Muscle layer of colon (tissue), 2 donors: ENCODE data around the gene SPATC1L.

Experiments
- H3K27ac ChIP-seq: one replicate; pipeline ENCODE4 v1.7.0; 2013; ENCODE audit warnings: low read depth, mild to moderate bottlenecking, low read length, moderate library complexity
- H3K27me3 ChIP-seq, 2 donors: one replicate each; pipeline ENCODE4 v1.7.0; 2013; ENCODE audit warnings: low read length in 2 of 2, mild to moderate bottlenecking in 2 of 2; ENCODE audit not compliant: insufficient read depth in 2 of 2, control insufficient read depth in 1 of 2
- H3K36me3 ChIP-seq: one replicate; pipeline ENCODE4 v1.7.0; 2013; ENCODE audit warnings: mild to moderate bottlenecking, low read length; ENCODE audit not compliant: insufficient read depth
- H3K4me1 ChIP-seq: one replicate; pipeline ENCODE4 v1.7.0; 2013; ENCODE audit warnings: mild to moderate bottlenecking, low read length; ENCODE audit not compliant: insufficient read depth
- H3K4me3 ChIP-seq, 2 donors: one replicate each; pipeline ENCODE4 v1.7.0; 2013; ENCODE audit warnings: low read length in 2 of 2, low read depth in 1 of 2, mild to moderate bottlenecking in 1 of 2, moderate library complexity in 1 of 2
- H3K9ac ChIP-seq: one replicate; pipeline ENCODE4 v1.7.0; 2013; ENCODE audit warnings: low read length
- H3K9me3 ChIP-seq: one replicate; pipeline ENCODE4 v1.7.0; 2013; ENCODE audit warnings: mild to moderate bottlenecking, low read length
- donor health status: abdominal sarcoma.
- donor health status: Adenocarcinoma of cecum.

SPATC1L gene

GRCh38 chr21:46121286-46122221 lies 62.7 kb downstream of the SPATC1L start:
- Histone ChIP-seq H3K4me1 (no peaks in the 10 kb centered on the region), H3K36me3 (peaks cover 95% of the 10 kb centered on the region), H3K9me3 (no peaks in the 10 kb centered on the region), H3K9ac (no peak overlapping the region), H3K4me3 (no peak overlapping the region), H3K27ac (no peak overlapping the region), H3K27me3 (no peaks in the 10 kb centered on the region)

- Histone ChIP-seq H3K4me1 (no peaks in the 10 kb centered on the region), H3K27ac (peak overlapping the region; percentile 34), H3K9me3 (no peaks in the 10 kb centered on the region), H3K9ac (no peak overlapping the region), H3K27me3 (no peaks in the 10 kb centered on the region), H3K4me3 (no peak overlapping the region), H3K36me3 (peaks cover 99% of the 10 kb centered on the region)
Measured at GRCh38 chr21:46120301-46121285, 63.7 kb downstream of the SPATC1L start.

GRCh38 chr21:46119637-46120271 lies 64.5 kb downstream of the SPATC1L start:
- peaks cover 99% of the 10 kb centered on the region for H3K36me3 ChIP-seq
- H3K27ac ChIP-seq = peak overlapping the region; percentile 34
- H3K9ac ChIP-seq = no peak overlapping the region

GRCh38 chr21:46119144-46119636 lies 65.1 kb downstream of the SPATC1L start:
- Histone ChIP-seq H3K9me3 (no peaks in the 10 kb centered on the region), H3K9ac (no peak overlapping the region), H3K36me3 (peaks cover 99% of the 10 kb centered on the region), H3K4me3 (no peak overlapping the region), H3K27me3 (no peaks in the 10 kb centered on the region), H3K27ac (no peak overlapping the region), H3K4me1 (no peaks in the 10 kb centered on the region)

More at GRCh38 chr21:46119637-46120271, 64.5 kb downstream of the SPATC1L start:
- no peaks in the 10 kb centered on the region for H3K27me3 ChIP-seq
- no peaks in the 10 kb centered on the region for H3K9me3 ChIP-seq
- H3K4me1 ChIP-seq = no peaks in the 10 kb centered on the region
- no peak overlapping the region for H3K4me3 ChIP-seq

- no peaks in the 10 kb centered on the region for H3K9me3 ChIP-seq
- no peak overlapping the region for H3K27ac ChIP-seq
- H3K9ac ChIP-seq = no peak overlapping the region
- H3K27me3 ChIP-seq = no peaks in the 10 kb centered on the region
- H3K36me3 ChIP-seq = peaks cover 99% of the 10 kb centered on the region
- no peaks in the 10 kb centered on the region for H3K4me1 ChIP-seq
- H3K4me3 ChIP-seq = no peak overlapping the region
Measured at GRCh38 chr21:46118316-46119143, 65.7 kb downstream of the SPATC1L start.

- H3K27ac ChIP-seq = no peak overlapping the region
- H3K4me1 ChIP-seq = no peaks in the 10 kb centered on the region
- no peaks in the 10 kb centered on the region for H3K9me3 ChIP-seq
- peaks cover 100% of the 10 kb centered on the region for H3K36me3 ChIP-seq
- no peak overlapping the region for H3K4me3 ChIP-seq
- no peak overlapping the region for H3K9ac ChIP-seq
- no peaks in the 10 kb centered on the region for H3K27me3 ChIP-seq
Measured at GRCh38 chr21:46117586-46118315, 66.5 kb downstream of the SPATC1L start.

GRCh38 chr21:46116776-46117585 lies 67.3 kb downstream of the SPATC1L start:
- no peaks in the 10 kb centered on the region for H3K9me3 ChIP-seq
- no peak overlapping the region for H3K9ac ChIP-seq
- peaks cover 100% of the 10 kb centered on the region for H3K36me3 ChIP-seq
- H3K4me1 ChIP-seq = no peaks in the 10 kb centered on the region
- H3K27ac ChIP-seq = no peak overlapping the region
- H3K4me3 ChIP-seq = no peak overlapping the region
- H3K27me3 ChIP-seq = no peaks in the 10 kb centered on the region

GRCh38 chr21:46116189-46116775 lies 68.0 kb downstream of the SPATC1L start:
- Histone ChIP-seq H3K9ac (no peak overlapping the region), H3K27me3 (no peaks in the 10 kb centered on the region), H3K36me3 (peaks cover 96% of the 10 kb centered on the region), H3K4me1 (no peaks in the 10 kb centered on the region), H3K4me3 (no peak overlapping the region), H3K9me3 (no peaks in the 10 kb centered on the region), H3K27ac (peak overlapping the region; percentile 24)

- no peak overlapping the region for H3K9ac ChIP-seq
- H3K9me3 ChIP-seq = no peaks in the 10 kb centered on the region
- H3K27me3 ChIP-seq = no peaks in the 10 kb centered on the region
- H3K4me3 ChIP-seq = no peak overlapping the region
- peak overlapping the region; percentile 24 for H3K27ac ChIP-seq
- H3K4me1 ChIP-seq = peaks cover 5% of the 10 kb centered on the region
- peaks cover 89% of the 10 kb centered on the region for H3K36me3 ChIP-seq
Measured at GRCh38 chr21:46115441-46116188, 68.6 kb downstream of the SPATC1L start.
